ENCODE measurements around the gene TBL3.

GRCh38 chr16:2005646-2006045 is 33.8 kb downstream of the TBL3 start:
- no peak for TF ChIP-seq CTCF (conservative IDR thresholded peaks at IDR 0.05)
- no peak for TF ChIP-seq EZH2 (IDR thresholded peaks at IDR 0.05; ENCODE audit: low read depth)
